ENCODE data around the gene FEZF1. TPM values are rescaled to one million over a fixed set of nuclear protein-coding genes. Genes with fewer than 3 reads are reported as not detected.

FEZF1 gene
- total RNA-seq, 2 experiments from 2014 or later = not detected

DNA sequence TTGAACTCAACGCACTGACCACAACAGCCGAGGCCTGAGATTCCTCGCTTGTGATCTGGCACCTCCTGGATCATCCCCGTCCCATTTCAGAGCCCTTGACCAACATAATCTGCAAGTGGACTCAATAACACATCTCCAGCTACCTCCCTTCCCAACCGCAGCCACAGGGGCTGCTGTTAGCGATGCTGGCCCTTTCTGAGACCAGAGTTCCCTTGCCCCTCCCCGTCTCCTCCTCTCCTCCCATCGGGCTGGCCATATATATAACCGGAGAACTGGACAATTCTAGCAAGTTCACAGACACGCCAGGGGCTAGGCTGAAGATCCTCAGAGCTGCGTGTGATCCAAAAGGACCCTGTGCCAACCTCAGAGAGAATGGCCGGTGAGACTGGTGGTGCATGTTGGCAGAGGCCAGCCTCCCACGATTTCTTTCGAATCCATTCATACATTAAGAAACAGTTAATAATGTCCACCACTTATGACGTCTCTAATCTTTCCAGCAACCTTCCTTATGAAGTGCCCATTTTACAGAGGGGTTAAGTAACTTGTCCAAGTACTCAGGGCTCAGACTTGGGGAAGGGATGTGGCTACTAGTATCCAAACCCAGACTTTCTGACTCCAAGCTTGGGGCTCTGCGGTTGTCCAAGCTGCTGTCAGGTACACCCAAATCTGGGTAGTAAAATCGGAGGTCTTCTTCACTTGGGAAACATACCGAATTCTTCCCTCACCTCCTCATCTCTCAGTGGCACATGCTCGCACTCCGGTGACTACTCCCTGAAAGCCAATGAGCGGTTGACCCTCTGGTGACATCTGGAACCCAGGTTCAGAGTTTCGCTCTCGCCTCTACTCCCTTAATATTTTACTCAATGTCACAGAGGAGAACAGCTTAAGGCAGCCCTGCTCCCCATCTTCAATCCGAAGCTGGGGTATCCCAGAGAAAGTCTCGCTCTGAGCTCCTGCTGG is 11.2 kb upstream of the FEZF1 start:
- no peaks in the 10 kb centered on the region for H3K9me3 ChIP-seq (ENCODE audit: low read length)
- H4K20me1 ChIP-seq (ENCODE audit: insufficient read depth, low read length) = no peaks in the 10 kb centered on the region
- BruUV-seq (replicated peaks) = no TSS peak
- H3K36me3 ChIP-seq (ENCODE audit: insufficient read depth, low read length) = no peaks in the 10 kb centered on the region
- no peak for DNase-seq (ENCODE audit: low spot score)
- H3K4me2 ChIP-seq (ENCODE audit: low read length) = no peak overlapping the region
- H3K9me2 ChIP-seq (ENCODE audit: insufficient read depth, low read length) = no peaks in the 10 kb centered on the region
- no peaks in the 10 kb centered on the region for H3K4me1 ChIP-seq (ENCODE audit: insufficient read depth, low read length, poor library complexity, severe bottlenecking)
- no peak overlapping the region for H3K4me3 ChIP-seq (ENCODE audit: low read depth, low read length, poor library complexity, severe bottlenecking)
- no peak overlapping the region for H3K27ac ChIP-seq (ENCODE audit: low read depth, low read length, poor library complexity, severe bottlenecking)
- TF ChIP-seq EZH2phosphoT487 (IDR thresholded peaks at IDR 0.05; ENCODE audit: borderline replicate concordance, low read depth, low read length) = no peak
- TF ChIP-seq, protein P1, sequence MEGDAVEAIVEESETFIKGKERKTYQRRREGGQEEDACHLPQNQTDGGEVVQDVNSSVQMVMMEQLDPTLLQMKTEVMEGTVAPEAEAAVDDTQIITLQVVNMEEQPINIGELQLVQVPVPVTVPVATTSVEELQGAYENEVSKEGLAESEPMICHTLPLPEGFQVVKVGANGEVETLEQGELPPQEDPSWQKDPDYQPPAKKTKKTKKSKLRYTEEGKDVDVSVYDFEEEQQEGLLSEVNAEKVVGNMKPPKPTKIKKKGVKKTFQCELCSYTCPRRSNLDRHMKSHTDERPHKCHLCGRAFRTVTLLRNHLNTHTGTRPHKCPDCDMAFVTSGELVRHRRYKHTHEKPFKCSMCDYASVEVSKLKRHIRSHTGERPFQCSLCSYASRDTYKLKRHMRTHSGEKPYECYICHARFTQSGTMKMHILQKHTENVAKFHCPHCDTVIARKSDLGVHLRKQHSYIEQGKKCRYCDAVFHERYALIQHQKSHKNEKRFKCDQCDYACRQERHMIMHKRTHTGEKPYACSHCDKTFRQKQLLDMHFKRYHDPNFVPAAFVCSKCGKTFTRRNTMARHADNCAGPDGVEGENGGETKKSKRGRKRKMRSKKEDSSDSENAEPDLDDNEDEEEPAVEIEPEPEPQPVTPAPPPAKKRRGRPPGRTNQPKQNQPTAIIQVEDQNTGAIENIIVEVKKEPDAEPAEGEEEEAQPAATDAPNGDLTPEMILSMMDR (conservative IDR thresholded peaks at IDR 0.05; ENCODE audit: low read length) = no peak
- H3K79me2 ChIP-seq (ENCODE audit: insufficient read depth, low read depth, low read length) = no peaks in the 10 kb centered on the region
- ChIA-PET CTCF (ENCODE audit: unreplicated experiment) (no interaction called here), POLR2A (no interaction called here)
- H2AFZ ChIP-seq (ENCODE audit: low read length) = no peak overlapping the region
- intact Hi-C loops (cut with micrococcal nuclease; ENCODE audit: unreplicated experiment) = no loop called here

DNA sequence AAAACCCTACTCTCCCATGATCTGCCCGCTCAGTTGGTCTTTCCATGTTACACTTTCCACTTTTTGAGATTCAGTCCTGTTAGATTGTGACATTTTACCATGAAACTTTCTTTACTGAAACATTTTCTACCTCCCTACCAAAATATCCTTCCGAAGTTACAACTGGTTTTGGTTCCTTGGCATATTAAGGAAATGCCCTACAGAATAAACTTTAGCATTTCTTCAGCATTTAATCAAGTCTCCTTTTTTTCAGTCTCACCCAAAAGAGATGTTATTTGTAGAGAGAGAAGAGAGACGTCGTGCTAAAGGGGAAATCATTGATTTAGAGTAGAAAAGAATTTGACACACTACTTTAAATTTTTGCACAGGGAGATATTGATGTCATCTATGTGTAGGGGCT is 9.7 kb upstream of the FEZF1 start:
- Histone ChIP-seq H3K4me1 (ENCODE audit: insufficient read depth, low read length, poor library complexity, severe bottlenecking) (no peaks in the 10 kb centered on the region), H3K36me3 (ENCODE audit: insufficient read depth, low read length) (no peaks in the 10 kb centered on the region), H3K4me2 (ENCODE audit: low read length) (no peak overlapping the region), H3K4me3 (ENCODE audit: low read depth, low read length, poor library complexity, severe bottlenecking) (no peak overlapping the region), H3K79me2 (ENCODE audit: insufficient read depth, low read depth, low read length) (no peaks in the 10 kb centered on the region), H3K9me3 (ENCODE audit: low read length) (no peaks in the 10 kb centered on the region), H4K20me1 (ENCODE audit: insufficient read depth, low read length) (no peaks in the 10 kb centered on the region), H3K27ac (ENCODE audit: low read depth, low read length, poor library complexity, severe bottlenecking) (no peak overlapping the region), H3K9me2 (ENCODE audit: insufficient read depth, low read length) (no peaks in the 10 kb centered on the region), H2AFZ (ENCODE audit: low read length) (no peak overlapping the region)
- no peak for TF ChIP-seq EZH2phosphoT487 (IDR thresholded peaks at IDR 0.05; ENCODE audit: borderline replicate concordance, low read depth, low read length)
- TF ChIP-seq, protein P1 (conservative IDR thresholded peaks at IDR 0.05; ENCODE audit: low read length) = no peak
- ChIA-PET CTCF (ENCODE audit: unreplicated experiment) (no interaction called here), POLR2A (no interaction called here)
- no TSS peak for BruUV-seq (replicated peaks)
- no peak for DNase-seq (ENCODE audit: low spot score)
- intact Hi-C loops (cut with micrococcal nuclease; ENCODE audit: unreplicated experiment) = no loop called here

DNA sequence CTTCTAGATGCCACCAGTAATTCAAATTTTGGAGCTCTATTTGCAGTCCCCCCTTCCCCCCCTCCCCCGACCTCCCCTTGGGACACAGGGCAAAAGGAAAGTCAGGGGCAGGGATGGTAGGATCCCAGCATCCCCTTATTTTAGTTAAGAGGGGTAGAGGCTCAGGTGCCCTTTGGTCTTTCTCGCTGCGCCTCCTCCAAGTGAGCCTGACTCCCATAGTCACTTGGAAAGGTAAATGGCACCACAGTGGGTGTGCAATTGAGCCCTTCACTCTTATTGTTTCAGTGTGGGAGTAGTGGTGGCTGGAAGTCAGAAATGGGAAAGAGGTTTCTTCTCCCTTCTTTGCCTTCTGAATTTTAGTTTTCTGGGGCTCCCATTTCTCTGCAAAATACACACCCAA is 8.2 kb upstream of the FEZF1 start:
- Histone ChIP-seq H2AFZ (ENCODE audit: low read length) (no peak overlapping the region), H3K36me3 (ENCODE audit: insufficient read depth, low read length) (no peaks in the 10 kb centered on the region), H3K4me1 (ENCODE audit: insufficient read depth, low read length, poor library complexity, severe bottlenecking) (no peaks in the 10 kb centered on the region), H4K20me1 (ENCODE audit: insufficient read depth, low read length) (no peaks in the 10 kb centered on the region), H3K9me3 (ENCODE audit: low read length) (no peaks in the 10 kb centered on the region), H3K27ac (ENCODE audit: low read depth, low read length, poor library complexity, severe bottlenecking) (no peak overlapping the region), H3K9me2 (ENCODE audit: insufficient read depth, low read length) (no peaks in the 10 kb centered on the region), H3K79me2 (ENCODE audit: insufficient read depth, low read depth, low read length) (no peaks in the 10 kb centered on the region), H3K4me2 (ENCODE audit: low read length) (no peak overlapping the region), H3K4me3 (ENCODE audit: low read depth, low read length, poor library complexity, severe bottlenecking) (no peak overlapping the region)
- ChIA-PET CTCF (ENCODE audit: unreplicated experiment) (no interaction called here), POLR2A (no interaction called here)
- TF ChIP-seq EZH2phosphoT487 (IDR thresholded peaks at IDR 0.05; ENCODE audit: borderline replicate concordance, low read depth, low read length) = no peak
- TF ChIP-seq, protein P1 (conservative IDR thresholded peaks at IDR 0.05; ENCODE audit: low read length) = no peak
- no peak for DNase-seq (ENCODE audit: low spot score)
- BruUV-seq (replicated peaks) = no TSS peak
- intact Hi-C loops (cut with micrococcal nuclease; ENCODE audit: unreplicated experiment) = no loop called here
